GM23248 (cell line): ENCODE results near the gene POLR1E. TPM values are rescaled to one million over a fixed set of nuclear protein-coding genes. Genes with fewer than 3 reads are reported as not detected.
"Not testable (repeated sequence)": the region's sequence is repeated elsewhere in the genome, so short reads cannot be mapped to it uniquely, and the experiment has no call there.

Source experiments
- DNase-seq: peaks from one replicate; pipeline ENCODE4 v3.0.0-alpha.2; 2015
- H2AFZ ChIP-seq: fragments of 200-600 bp; sonication (generic); 2 replicates; pipeline ENCODE4 v1.6.1; 2016; ENCODE audit warnings: antibody characterized with exemption
- H3F3A ChIP-seq: fragments of 200-600 bp; sonication (generic); 2 replicates; pipeline ENCODE4 v1.6.1; 2016; ENCODE audit warnings: mild to moderate bottlenecking, antibody characterized with exemption, mixed run types; ENCODE audit not compliant: insufficient read depth
- H3K27ac ChIP-seq: fragments of 200-600 bp; sonication (generic); 2 replicates; pipeline ENCODE4 v1.5.1; 2016; ENCODE audit warnings: mild to moderate bottlenecking
- H3K27me3 ChIP-seq: fragments of 200-600 bp; sonication (generic); replicated peaks from 2 replicates; pipeline ENCODE4 v1.6.1; 2016; ENCODE audit warnings: mild to moderate bottlenecking; ENCODE audit not compliant: insufficient read depth
- H3K36me3 ChIP-seq: fragments of 200-600 bp; sonication (generic); 2 replicates; pipeline ENCODE4 v1.6.1; 2016; ENCODE audit warnings: low read depth, mild to moderate bottlenecking
- H3K4me1 ChIP-seq: fragments of 200-600 bp; sonication (generic); 2 replicates; pipeline ENCODE4 v1.6.1; 2016; ENCODE audit warnings: mild to moderate bottlenecking; ENCODE audit not compliant: insufficient read depth
- H3K4me2 ChIP-seq: fragments of 200-600 bp; sonication (generic); one replicate; pipeline ENCODE4 v1.6.1; 2016; ENCODE audit warnings: mild to moderate bottlenecking; ENCODE audit not compliant: unreplicated experiment
- H3K4me3 ChIP-seq: fragments of 200-600 bp; sonication (generic); 2 replicates; pipeline ENCODE4 v1.5.1; 2016; ENCODE audit warnings: mild to moderate bottlenecking
- H3K79me2 ChIP-seq: fragments of 200-600 bp; sonication (generic); 2 replicates; pipeline ENCODE4 v1.6.1; 2016; ENCODE audit warnings: mild to moderate bottlenecking; ENCODE audit not compliant: insufficient read depth
- H3K9ac ChIP-seq: fragments of 200-600 bp; sonication (generic); 2 replicates; pipeline ENCODE4 v1.6.1; 2016; ENCODE audit warnings: mild to moderate bottlenecking
- H3K9me2 ChIP-seq: fragments of 200-600 bp; sonication (generic); 2 replicates; pipeline ENCODE4 v1.6.1; 2016; ENCODE audit warnings: mixed run types, mild to moderate bottlenecking, moderate library complexity; ENCODE audit not compliant: insufficient read depth
- H3K9me3 ChIP-seq: fragments of 200-600 bp; sonication (generic); one replicate; pipeline ENCODE4 v1.6.1; 2017; ENCODE audit warnings: low read depth
- H4K20me1 ChIP-seq: fragments of 200-600 bp; sonication (generic); 2 replicates; pipeline ENCODE4 v1.6.0; 2016; ENCODE audit not compliant: insufficient read depth
- EZH2 ChIP-seq: fragments of 200-600 bp; sonication (generic); IDR thresholded peaks from 2 replicates; pipeline ENCODE4 v1.6.1; 2018; ENCODE audit warnings: antibody characterized with exemption, mild to moderate bottlenecking; ENCODE audit not compliant: insufficient read depth, poor library complexity, severe bottlenecking
- EZH2phosphoT487 ChIP-seq: fragments of 200-600 bp; sonication (generic); IDR thresholded peaks from 2 replicates; pipeline ENCODE4 v1.6.1; 2018; ENCODE audit warnings: antibody characterized with exemption, moderate library complexity, mild to moderate bottlenecking, low read depth; ENCODE audit not compliant: insufficient read depth
- WGBS, 2 experiments: methylation state at CpG; one replicate each; pipeline ENCODE4 v1.1.6; 2015 to 2017; ENCODE audit warnings: low lambda C conversion rate in 2 of 2, low coverage in 1 of 2; ENCODE audit errors: missing lambda C conversion rate in 2 of 2; 5-methylcytosine and 5-hydroxymethylcytosine counted together
- in situ Hi-C: fragments of 300-500 bp; cut with MboI; formaldehyde crosslinking; loops from 2 replicates; pipeline ENCODE4 v1.15.0; 2020
- polyA plus RNA-seq: library from polyadenylated mRNA; unstranded; fragments of >200 nt; fragmentation: Nextera tagmentation; extraction: Ambion mirVana; gene quantifications from 2 replicates; pipeline ENCODE4 v1.2.1, GENCODE V29; 2016
- total RNA-seq: library from RNA; depleted of rRNA; stranded (reverse); fragments of >200 nt; shearing (Covaris generic); gene quantifications from 2 replicates; pipeline ENCODE4 v1.2.3, GENCODE V29; 2014

Gene POLR1E
- total and polyA plus RNA-seq, 2 experiments from 2014 or later = 16.9 to 27.5 TPM

- H3F3A ChIP-seq = no peaks in the 10 kb centered on the region
- no peak overlapping the region for H3K27ac ChIP-seq
- H3K9me2 ChIP-seq = no peaks in the 10 kb centered on the region
- TF ChIP-seq EZH2phosphoT487 = no peak
- TF ChIP-seq EZH2 = no peak
- no peaks in the 10 kb centered on the region for H3K79me2 ChIP-seq
- H3K4me1 ChIP-seq = no peaks in the 10 kb centered on the region
- no peak for DNase-seq
- H3K36me3 ChIP-seq = no peaks in the 10 kb centered on the region; the same call in 1 of the 2 replicates
- no peak overlapping the region for H3K4me3 ChIP-seq
- H2AFZ ChIP-seq = no peak overlapping the region
- no peaks in the 10 kb centered on the region for H4K20me1 ChIP-seq
- 93 to 97% methylated on average over 3 of the region's 3 CpGs for WGBS, 2 experiments
- H3K4me2 ChIP-seq = no peak overlapping the region
- H3K9ac ChIP-seq = no peak overlapping the region
- H3K9me3 ChIP-seq = no peaks in the 10 kb centered on the region
- in situ Hi-C loops = no loop called here
- H3K27me3 ChIP-seq = no peaks in the 10 kb centered on the region
Observed at GRCh38 chr9:37508834-37509206, 23.1 kb downstream of the POLR1E start.

GRCh38 chr9:37509536-37509935 is 23.8 kb downstream of the POLR1E start:
- H4K20me1 ChIP-seq = no peaks in the 10 kb centered on the region
- H3K27ac ChIP-seq = no peak overlapping the region
- H3K79me2 ChIP-seq = no peaks in the 10 kb centered on the region
- H3K36me3 ChIP-seq = no peaks in the 10 kb centered on the region; the same call in 1 of the 2 replicates
- H3K4me1 ChIP-seq = no peaks in the 10 kb centered on the region
- in situ Hi-C loops = no loop called here
- DNase-seq = no peak
- H3K27me3 ChIP-seq = no peaks in the 10 kb centered on the region
- H3K4me2 ChIP-seq = no peak overlapping the region
- no peaks in the 10 kb centered on the region for H3K9me3 ChIP-seq
- WGBS, 2 experiments = 73 to 82% methylated on average over 7 of the region's 7 CpGs
- H3K9ac ChIP-seq = no peak overlapping the region
- H3F3A ChIP-seq = no peaks in the 10 kb centered on the region
- no peak overlapping the region for H2AFZ ChIP-seq
- no peak for TF ChIP-seq EZH2
- TF ChIP-seq EZH2phosphoT487 = no peak
- H3K4me3 ChIP-seq = no peak overlapping the region
- H3K9me2 ChIP-seq = no peaks in the 10 kb centered on the region

- H3F3A ChIP-seq, H3K4me1 ChIP-seq, in situ Hi-C loops, H3K36me3 ChIP-seq, H3K9ac ChIP-seq, H3K9me2 ChIP-seq, DNase-seq, H3K4me2 ChIP-seq, H4K20me1 ChIP-seq, H2AFZ ChIP-seq, H3K27ac ChIP-seq, H3K27me3 ChIP-seq, H3K4me3 ChIP-seq, H3K79me2 ChIP-seq, H3K9me3 ChIP-seq: not testable (repeated sequence)
- 82 to 96% methylated on average over 5 of the region's 5 CpGs for WGBS, 2 experiments
Observed at GRCh38 chr9:37510053-37510452, 24.3 kb downstream of the POLR1E start.

- H3K36me3 ChIP-seq = no peaks in the 10 kb centered on the region; the same call in 1 of the 2 replicates
- in situ Hi-C loops = no loop called here
- no peaks in the 10 kb centered on the region for H3K9me2 ChIP-seq
- no peak overlapping the region for H3K9ac ChIP-seq
- no peaks in the 10 kb centered on the region for H3F3A ChIP-seq
- H3K79me2 ChIP-seq = no peaks in the 10 kb centered on the region
- H3K27ac ChIP-seq = no peak overlapping the region
- WGBS, 2 experiments = 85 to 87% methylated on average over 15 of the region's 15 CpGs
- H3K4me1 ChIP-seq = no peaks in the 10 kb centered on the region
- no peak overlapping the region for H3K4me2 ChIP-seq
- H2AFZ ChIP-seq = no peak overlapping the region
- no peaks in the 10 kb centered on the region for H3K9me3 ChIP-seq
- H4K20me1 ChIP-seq = no peaks in the 10 kb centered on the region
- TF ChIP-seq EZH2 (no peak), EZH2phosphoT487 (no peak)
- no peaks in the 10 kb centered on the region for H3K27me3 ChIP-seq
- peak; percentile 14 for DNase-seq
- no peak overlapping the region for H3K4me3 ChIP-seq
Observed at GRCh38 chr9:37511016-37512010, 25.6 kb downstream of the POLR1E start.
